NCI-H2227 (cell line): ENCODE results near the gene SV2A.
A peak's percentile ranks its signal among the peaks of the same experiment; 100 is the strongest.

Experiments
- DNase-seq: peaks from one replicate; lab custom pipeline; 2025; ENCODE audit not compliant: unreplicated experiment; lab: John Stamatoyannopoulos, UW

Gene SV2A

GRCh38 chr1:149931212-149931790 lies 13.7 kb upstream of the SV2A start:
- DNase-seq: no peak

GRCh38 chr1:149929856-149930255 lies 12.2 kb upstream of the SV2A start:
- no peak for DNase-seq

- DNase-seq: no peak
Measured at GRCh38 chr1:149928401-149928724, 10.7 kb upstream of the SV2A start.

DNA sequence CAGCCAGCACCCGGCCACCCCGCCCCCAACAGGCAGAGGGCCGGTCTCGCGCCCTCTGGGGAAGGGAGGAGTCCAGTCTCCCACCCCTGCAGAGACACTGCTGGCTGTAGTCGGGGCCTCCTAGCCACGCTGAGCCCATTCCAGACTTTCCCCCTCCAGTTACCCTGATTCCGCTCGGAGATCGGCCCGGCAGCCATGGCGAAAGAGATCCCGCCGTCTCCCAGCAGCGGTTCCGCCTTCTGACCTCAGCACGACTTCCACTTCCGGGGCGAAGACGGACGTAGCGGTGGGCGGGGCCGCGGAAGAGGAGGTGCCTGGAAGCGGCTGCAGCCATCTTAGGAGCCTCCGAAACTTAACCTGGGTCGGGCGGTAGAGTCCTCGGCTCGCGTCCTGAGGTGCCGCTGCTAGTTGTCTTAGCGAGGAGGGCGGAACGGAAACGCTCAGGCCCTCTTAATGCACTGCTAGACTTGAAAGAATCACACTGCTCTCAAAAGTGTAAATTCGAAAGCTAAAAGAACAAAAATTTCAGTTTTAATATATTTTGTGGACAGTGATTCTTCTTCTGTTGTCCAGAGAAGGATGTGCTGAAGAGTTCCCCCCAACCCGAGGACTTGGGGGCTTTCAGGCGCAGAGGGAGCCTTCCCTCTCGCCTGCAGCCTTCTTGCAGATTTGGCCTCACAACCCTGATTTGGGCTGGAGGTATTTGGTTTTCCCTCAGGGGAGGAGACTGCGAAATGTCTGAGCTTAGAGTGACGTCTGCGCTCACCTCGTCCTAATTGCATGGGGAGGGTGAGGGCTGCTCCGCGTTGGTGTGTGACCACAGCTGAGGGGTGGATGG lies 10.1 kb upstream of the SV2A start, which contains the start of gene SF3B4:
Gene SF3B4 (minus strand): TSS at position 241 of the 838 bp plus-strand sequence. CDS start 44 bp downstream, at position 197.
- peak; percentile 97 for DNase-seq

GRCh38 chr1:149927056-149927562 lies 9.5 kb upstream of the SV2A start:
- no peak for DNase-seq

DNA sequence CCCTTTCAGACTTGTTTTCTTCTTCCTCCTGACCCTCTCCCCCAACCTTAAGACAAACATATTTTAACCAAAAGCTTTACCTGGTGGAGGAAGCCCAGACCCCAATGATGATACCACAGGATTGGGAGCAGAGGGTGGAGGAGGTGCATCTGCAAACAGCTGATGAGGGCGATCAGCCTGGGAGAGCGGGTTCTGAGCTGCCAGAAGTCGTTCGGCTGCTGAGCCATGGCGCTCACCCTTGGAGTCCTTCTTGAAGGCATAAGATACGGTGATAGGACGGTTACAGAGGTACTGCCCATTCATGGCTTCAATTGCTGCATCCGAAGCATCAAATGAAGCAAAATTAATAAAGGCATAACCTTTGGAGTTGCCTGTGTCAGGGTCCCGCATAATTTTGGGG lies 8.7 kb upstream of the SV2A start:
- no peak for DNase-seq

DNA sequence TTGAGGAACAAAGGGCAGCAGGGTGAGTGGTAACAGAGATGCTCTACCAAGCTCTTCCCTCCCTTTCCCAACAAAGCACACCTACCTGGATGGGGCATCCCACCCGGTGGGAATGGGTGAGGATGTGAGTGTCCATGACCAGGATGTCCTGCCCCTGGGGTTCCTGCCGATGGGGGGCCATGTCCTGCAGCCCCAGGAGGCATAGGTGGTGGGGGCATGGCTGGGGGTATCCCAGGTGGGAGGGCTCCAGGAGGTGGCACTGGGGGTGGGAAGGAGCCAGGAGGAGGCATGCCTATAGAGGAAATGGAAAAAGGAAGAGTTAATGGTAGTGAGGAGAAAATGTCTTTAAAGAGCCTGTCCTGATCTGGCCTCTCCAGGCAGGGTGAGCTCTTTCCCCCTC lies 8.1 kb upstream of the SV2A start:
- no peak for DNase-seq

DNA sequence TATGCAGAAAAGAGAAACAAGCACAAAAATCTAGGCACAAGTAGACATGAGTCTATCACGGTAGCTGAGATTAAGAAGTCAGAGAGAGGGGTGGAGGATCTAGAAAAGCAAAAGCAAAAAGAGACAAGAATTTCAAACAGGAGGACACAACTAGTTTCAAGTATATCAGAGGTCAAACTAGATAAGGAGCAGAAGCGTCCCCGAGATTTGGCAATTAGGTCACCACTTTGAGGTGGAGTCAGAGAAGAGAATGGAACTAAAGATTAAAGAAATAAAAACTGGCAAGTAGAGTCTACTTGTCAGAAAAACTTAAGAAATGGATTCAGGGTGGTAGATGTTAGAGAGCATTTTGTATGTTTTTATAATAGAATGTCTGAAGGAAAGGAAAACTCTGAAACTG lies 7.7 kb upstream of the SV2A start:
- DNase-seq: no peak

GRCh38 chr1:149923626-149924025 lies 6.0 kb upstream of the SV2A start:
- DNase-seq: no peak

GRCh38 chr1:149916898-149917252 lies 769 bp downstream of the SV2A start:
- no peak for DNase-seq

- no peak for DNase-seq
Measured at GRCh38 chr1:149916193-149916897, 1.3 kb downstream of the SV2A start.

DNA sequence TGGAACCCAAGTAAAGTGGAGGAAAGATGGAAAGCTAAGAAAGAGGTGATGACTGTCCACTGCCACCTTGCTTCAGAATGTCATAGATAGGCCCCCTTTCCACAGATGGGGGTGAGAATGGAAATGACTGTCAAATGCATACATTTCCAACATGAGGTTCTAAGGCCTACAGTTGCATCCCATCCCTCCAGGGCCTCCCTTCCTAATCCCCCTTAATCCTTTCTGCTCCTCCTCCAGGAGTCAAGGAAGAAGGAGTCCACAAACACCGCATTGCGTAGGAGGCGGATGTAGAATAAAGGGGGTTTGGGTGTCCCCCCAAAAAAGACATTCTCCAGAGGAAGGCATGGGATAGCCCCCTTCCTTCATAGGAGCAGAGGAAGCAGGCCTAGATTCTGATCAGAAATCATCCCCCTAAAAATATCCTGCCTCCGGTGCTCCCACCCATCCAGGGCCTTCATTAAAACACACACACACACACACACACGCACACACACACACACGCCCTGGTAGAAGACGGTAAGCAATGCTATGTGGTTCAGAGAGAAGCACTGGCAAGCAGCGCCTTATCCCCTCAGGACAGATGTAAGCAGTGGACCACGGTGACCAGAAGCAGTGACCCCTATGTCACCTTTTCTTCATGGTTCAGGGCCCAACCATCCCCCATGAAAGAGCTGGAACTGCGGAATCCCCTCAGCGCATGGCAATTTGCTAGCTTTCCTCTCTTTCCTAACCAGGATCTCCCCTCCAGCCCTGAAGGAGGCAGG lies 2.0 kb downstream of the SV2A start:
- peak; percentile 19 for DNase-seq

DNA sequence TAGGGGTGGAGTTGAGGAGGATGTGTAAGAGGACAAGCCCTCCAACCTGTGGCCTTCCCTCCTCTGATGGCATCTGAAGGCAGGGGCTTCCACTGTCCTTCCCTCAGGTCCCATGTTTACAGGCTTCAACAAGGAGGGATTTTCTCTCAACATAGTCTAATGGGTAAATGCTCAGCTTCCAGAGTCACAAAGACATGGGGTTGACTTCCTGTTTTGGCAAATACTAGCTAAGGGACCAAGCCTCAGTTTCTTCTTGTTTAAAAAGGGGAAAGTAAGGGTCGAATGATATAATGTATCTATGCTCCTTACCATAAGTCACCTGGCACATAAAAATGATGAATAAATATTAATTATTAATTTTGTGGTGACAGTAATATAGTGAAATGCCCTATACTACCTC lies 3.1 kb downstream of the SV2A start:
- no peak for DNase-seq

DNA sequence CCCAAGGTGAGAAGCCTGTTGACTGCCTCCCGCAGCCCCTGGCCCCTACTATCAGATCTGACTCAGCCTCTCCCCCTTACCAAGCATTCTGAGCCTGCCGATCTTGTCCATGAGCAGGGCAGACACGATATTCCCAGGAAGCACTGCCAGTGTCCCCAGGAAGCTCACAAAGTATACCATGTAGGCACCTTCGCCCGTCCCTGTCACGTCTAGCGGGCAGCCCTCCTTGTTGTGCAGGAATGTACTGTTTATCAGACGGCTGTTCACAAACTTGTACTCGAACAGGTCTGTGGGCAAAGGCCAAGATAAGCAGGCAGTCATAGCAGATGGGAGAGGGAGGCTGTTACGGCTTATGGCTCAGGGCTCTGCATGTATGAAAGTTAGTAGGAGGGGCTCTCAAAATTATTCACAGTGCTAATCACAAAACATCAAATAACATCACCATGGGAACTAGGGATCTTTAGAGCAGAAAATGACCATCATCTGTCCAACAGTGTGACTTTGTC lies 11.0 kb downstream of the SV2A start:
- DNase-seq: no peak

GRCh38 chr1:149903836-149904491 lies 13.7 kb downstream of the SV2A start:
- DNase-seq: no peak

- DNase-seq: peak; percentile 97
Measured at GRCh38 chr1:149899460-149900284, 18.0 kb downstream of the SV2A start, which contains the start of gene BOLA1. Gene BOLA1, plus strand, starts transcription at chr1:149899568. Its CDS starts 492 bp downstream, at chr1:149900060.

DNA sequence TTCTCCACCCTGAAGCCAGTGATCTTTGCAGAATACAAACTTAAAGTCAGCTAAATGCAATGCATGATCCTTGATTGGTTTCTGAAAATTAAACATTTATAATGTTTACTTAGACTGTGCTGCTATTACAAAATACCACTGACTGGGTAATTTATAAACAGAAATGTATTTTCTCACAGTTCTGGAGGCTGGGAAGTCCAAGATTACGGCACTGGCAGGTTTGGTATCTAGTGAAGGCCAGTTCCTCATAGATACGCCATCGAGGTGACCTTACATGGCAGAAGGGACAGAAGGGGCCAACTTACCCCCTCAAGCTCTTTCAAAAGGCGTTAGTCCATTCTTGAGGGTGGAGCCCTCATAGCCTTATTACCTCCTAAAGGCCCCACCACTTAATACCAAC lies 21.1 kb downstream of the SV2A start:
- no peak for DNase-seq

GRCh38 chr1:149888999-149889289 lies 28.7 kb downstream of the SV2A start:
- DNase-seq: peak; percentile 54

DNA sequence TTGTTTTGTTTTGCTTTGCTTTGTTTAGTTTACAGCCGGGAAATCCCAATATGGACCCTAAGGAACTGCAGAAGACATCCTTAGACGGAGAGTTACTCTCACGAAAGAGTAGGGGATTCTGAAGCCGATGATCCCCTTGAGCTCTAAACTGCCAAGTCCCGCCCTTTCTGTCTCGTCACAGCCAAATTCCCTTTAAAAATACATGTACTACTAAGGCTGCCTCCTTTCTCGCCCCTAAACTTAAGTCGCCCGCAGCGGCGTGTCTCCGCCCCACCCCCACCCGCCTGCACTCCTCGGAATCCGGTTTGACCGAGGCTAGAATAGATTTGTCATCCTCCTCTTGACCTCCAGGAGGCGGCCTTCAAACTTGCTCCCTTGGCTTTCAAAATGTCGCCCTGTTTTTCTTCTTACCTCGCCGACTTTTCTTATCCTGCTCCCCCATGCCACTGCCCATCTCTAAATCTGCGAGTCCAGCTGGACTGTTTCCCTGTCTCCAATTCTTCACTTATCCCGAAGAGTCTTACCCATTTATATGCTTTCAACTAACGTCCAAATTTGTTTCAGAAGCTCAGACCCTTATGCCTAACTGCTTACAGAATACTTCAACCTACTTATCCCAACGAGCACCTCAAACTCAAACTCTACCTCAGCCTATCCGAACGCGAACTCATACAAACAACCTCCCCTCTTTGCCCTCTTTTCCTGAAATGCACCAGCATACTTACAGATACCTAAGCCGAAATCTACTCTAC lies 29.2 kb downstream of the SV2A start:
- peak; percentile 91 for DNase-seq
